Spleen (tissue), 7 donors: ENCODE data around the gene RNPEP.

Source experiments
- POLR2AphosphoS5 ChIP-seq, 3 donors: sonication (generic); formaldehyde crosslinking; IDR thresholded peaks; one replicate each; pipeline ENCODE4 v1.5.1; 2017; ENCODE audit warnings: antibody characterized with exemption in 3 of 3
- TF ChIP-seq, protein P1 (sequence below), 11 experiments: fragments of 200-600 bp in 7 of 11; fragments of 450-650 bp in 4 of 11; sonication (generic) in 4 of 11; IDR thresholded peaks in 8 of 11; conservative IDR thresholded peaks in 3 of 11; 1 replicate in 7 of 11; 2 replicates in 4 of 11; pipeline versions ENCODE4 v1.4.0 to v1.8.0; 2016 to 2021; ENCODE audit warnings: antibody characterized with exemption in 11 of 11, inconsistent platforms in 4 of 11, mild to moderate bottlenecking in 1 of 11
- donor health status: DM: no; HTN: no; CAD: no; lungs with moderate emphysema.
- donor health status: DM: no; HTN: no; CAD: no.
- donor health status: DM: no; HTN: no; CAD: no.

DNA sequence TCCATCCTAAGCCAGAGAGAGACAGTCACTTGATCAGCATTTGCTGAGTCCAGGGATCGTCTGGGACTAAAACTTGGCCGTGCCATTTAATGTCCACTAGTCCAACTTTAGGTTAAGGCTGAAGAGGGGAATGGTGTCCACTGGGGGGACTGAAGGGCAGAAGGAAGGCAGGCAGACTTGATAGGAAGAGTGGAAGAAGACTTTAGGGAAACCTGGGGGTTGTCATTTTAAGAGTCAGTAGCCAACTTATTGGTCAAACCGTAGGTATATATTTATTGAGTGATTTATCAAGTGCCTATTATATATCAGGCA, 34.8 kb upstream of the RNPEP start:
- TF ChIP-seq, protein P1, sequence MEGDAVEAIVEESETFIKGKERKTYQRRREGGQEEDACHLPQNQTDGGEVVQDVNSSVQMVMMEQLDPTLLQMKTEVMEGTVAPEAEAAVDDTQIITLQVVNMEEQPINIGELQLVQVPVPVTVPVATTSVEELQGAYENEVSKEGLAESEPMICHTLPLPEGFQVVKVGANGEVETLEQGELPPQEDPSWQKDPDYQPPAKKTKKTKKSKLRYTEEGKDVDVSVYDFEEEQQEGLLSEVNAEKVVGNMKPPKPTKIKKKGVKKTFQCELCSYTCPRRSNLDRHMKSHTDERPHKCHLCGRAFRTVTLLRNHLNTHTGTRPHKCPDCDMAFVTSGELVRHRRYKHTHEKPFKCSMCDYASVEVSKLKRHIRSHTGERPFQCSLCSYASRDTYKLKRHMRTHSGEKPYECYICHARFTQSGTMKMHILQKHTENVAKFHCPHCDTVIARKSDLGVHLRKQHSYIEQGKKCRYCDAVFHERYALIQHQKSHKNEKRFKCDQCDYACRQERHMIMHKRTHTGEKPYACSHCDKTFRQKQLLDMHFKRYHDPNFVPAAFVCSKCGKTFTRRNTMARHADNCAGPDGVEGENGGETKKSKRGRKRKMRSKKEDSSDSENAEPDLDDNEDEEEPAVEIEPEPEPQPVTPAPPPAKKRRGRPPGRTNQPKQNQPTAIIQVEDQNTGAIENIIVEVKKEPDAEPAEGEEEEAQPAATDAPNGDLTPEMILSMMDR (IDR thresholded peaks at IDR 0.05 in 8 of 11, conservative IDR thresholded peaks at IDR 0.05 in 3 of 11), result no peak
- no peak for TF ChIP-seq POLR2AphosphoS5 (IDR thresholded peaks at IDR 0.05)
